ENCODE results near the gene CHD3.
"Not testable (repeated sequence)": the region's sequence is repeated elsewhere in the genome, so short reads cannot be mapped to it uniquely, and the experiment has no call there.

CHD3 gene

GRCh38 chr17:7947651-7948050 is 59.1 kb downstream of the CHD3 start:
- TF ChIP-seq EZH2phosphoT487 (IDR thresholded peaks at IDR 0.05; ENCODE audit: borderline replicate concordance), result no peak
- TF ChIP-seq, protein P1, sequence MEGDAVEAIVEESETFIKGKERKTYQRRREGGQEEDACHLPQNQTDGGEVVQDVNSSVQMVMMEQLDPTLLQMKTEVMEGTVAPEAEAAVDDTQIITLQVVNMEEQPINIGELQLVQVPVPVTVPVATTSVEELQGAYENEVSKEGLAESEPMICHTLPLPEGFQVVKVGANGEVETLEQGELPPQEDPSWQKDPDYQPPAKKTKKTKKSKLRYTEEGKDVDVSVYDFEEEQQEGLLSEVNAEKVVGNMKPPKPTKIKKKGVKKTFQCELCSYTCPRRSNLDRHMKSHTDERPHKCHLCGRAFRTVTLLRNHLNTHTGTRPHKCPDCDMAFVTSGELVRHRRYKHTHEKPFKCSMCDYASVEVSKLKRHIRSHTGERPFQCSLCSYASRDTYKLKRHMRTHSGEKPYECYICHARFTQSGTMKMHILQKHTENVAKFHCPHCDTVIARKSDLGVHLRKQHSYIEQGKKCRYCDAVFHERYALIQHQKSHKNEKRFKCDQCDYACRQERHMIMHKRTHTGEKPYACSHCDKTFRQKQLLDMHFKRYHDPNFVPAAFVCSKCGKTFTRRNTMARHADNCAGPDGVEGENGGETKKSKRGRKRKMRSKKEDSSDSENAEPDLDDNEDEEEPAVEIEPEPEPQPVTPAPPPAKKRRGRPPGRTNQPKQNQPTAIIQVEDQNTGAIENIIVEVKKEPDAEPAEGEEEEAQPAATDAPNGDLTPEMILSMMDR (conservative IDR thresholded peaks at IDR 0.05; ENCODE audit: low read length), result no peak
- Histone ChIP-seq H3K27me3 (ENCODE audit: insufficient read depth, low read length, poor library complexity, severe bottlenecking) (no peaks in the 10 kb centered on the region), H3K4me2 (ENCODE audit: low read depth, low read length, poor library complexity, severe bottlenecking) (no peak overlapping the region)

GRCh38 chr17:7950578-7950977 is 62.0 kb downstream of the CHD3 start:
- H4K20me1 ChIP-seq (ENCODE audit: insufficient read depth, low read length, poor library complexity, severe bottlenecking), result no peaks in the 10 kb centered on the region
- no peaks in the 10 kb centered on the region for H3K79me2 ChIP-seq (ENCODE audit: insufficient read depth, low read length)
- no peaks in the 10 kb centered on the region for H3K27me3 ChIP-seq (ENCODE audit: insufficient read depth, low read length, poor library complexity, severe bottlenecking)
- no peaks in the 10 kb centered on the region for H3K9me3 ChIP-seq (ENCODE audit: insufficient read depth, low read depth, low read length)
- H3K9me2 ChIP-seq (replicated peaks; ENCODE audit: low read depth, low read length), result no peaks in the 10 kb centered on the region
- TF ChIP-seq, protein P1 (conservative IDR thresholded peaks at IDR 0.05; ENCODE audit: low read length), result no peak
- TF ChIP-seq EZH2phosphoT487 (IDR thresholded peaks at IDR 0.05; ENCODE audit: borderline replicate concordance), result no peak
- H3K9ac ChIP-seq (ENCODE audit: low read depth, low read length, poor library complexity, severe bottlenecking), result no peak overlapping the region
- no peaks in the 10 kb centered on the region for H3F3A ChIP-seq (ENCODE audit: low read depth)
- no peaks in the 10 kb centered on the region for H3K4me1 ChIP-seq (ENCODE audit: insufficient read depth, low read length, poor library complexity, severe bottlenecking)
- H3K36me3 ChIP-seq (ENCODE audit: insufficient read depth, low read length), result peaks cover 39% of the 10 kb centered on the region; the same call in 1 of the 2 replicates
- no peak overlapping the region for H3K4me2 ChIP-seq (ENCODE audit: low read depth, low read length, poor library complexity, severe bottlenecking)
- H3K4me3 ChIP-seq (ENCODE audit: low read length, poor library complexity, severe bottlenecking), result no peak overlapping the region
- no peak overlapping the region for H2AFZ ChIP-seq (ENCODE audit: low read length)

More at GRCh38 chr17:7947651-7948050, 59.1 kb downstream of the CHD3 start:
- Histone ChIP-seq H3K36me3 (ENCODE audit: insufficient read depth, low read length) (peaks cover 64% of the 10 kb centered on the region; the same call in 1 of the 2 replicates), H3K9ac (ENCODE audit: low read depth, low read length, poor library complexity, severe bottlenecking) (no peak overlapping the region), H3K79me2 (ENCODE audit: insufficient read depth, low read length) (no peaks in the 10 kb centered on the region), H3K4me1 (ENCODE audit: insufficient read depth, low read length, poor library complexity, severe bottlenecking) (no peaks in the 10 kb centered on the region), H3F3A (ENCODE audit: low read depth) (no peaks in the 10 kb centered on the region), H4K20me1 (ENCODE audit: insufficient read depth, low read length, poor library complexity, severe bottlenecking) (no peaks in the 10 kb centered on the region), H3K9me3 (ENCODE audit: insufficient read depth, low read depth, low read length) (no peaks in the 10 kb centered on the region), H3K4me3 (ENCODE audit: low read length, poor library complexity, severe bottlenecking) (no peak overlapping the region), H2AFZ (ENCODE audit: low read length) (no peak overlapping the region), H3K9me2 (replicated peaks; ENCODE audit: low read depth, low read length) (no peaks in the 10 kb centered on the region)

DNA sequence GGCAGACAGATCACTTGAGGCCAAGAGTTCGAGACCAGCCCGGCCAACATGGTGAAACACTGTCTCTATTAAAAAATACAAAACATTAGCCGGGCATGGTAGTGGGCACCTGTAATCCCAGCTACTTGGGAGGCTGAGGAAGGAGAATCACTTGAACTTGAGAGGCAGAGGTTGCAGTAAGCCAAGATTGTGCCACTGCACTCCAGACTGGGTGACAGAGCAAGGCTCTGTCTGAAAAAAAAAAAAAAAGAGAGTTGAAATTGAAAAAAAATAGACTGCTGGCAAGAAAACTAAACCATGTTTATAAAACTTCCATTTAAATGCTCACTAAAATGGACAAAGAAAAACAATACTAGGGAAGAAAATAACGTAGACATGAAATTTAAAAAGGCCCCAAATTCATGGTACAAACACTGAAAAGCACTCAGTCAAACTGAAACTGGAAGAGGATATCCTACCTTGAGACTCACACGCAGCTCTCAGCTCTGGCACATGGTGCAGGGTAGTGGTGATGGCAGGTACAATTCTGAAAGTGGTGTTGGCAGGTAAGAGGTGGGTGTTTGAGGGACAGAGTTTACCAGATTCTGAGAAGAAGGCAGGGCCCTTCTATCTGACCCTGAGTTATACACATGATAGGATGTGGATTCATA is 62.7 kb downstream of the CHD3 start:
- Histone ChIP-seq H3K9ac (ENCODE audit: low read depth, low read length, poor library complexity, severe bottlenecking) (no peak overlapping the region), H3K4me1 (ENCODE audit: insufficient read depth, low read length, poor library complexity, severe bottlenecking) (no peaks in the 10 kb centered on the region), H4K20me1 (ENCODE audit: insufficient read depth, low read length, poor library complexity, severe bottlenecking) (no peaks in the 10 kb centered on the region), H2AFZ (ENCODE audit: low read length) (no peak overlapping the region), H3F3A (ENCODE audit: low read depth) (no peaks in the 10 kb centered on the region), H3K27me3 (ENCODE audit: insufficient read depth, low read length, poor library complexity, severe bottlenecking) (no peaks in the 10 kb centered on the region), H3K36me3 (ENCODE audit: insufficient read depth, low read length) (peaks cover 32% of the 10 kb centered on the region; the same call in 1 of the 2 replicates), H3K4me2 (ENCODE audit: low read depth, low read length, poor library complexity, severe bottlenecking) (no peak overlapping the region), H3K9me3 (ENCODE audit: insufficient read depth, low read depth, low read length) (no peaks in the 10 kb centered on the region), H3K9me2 (replicated peaks; ENCODE audit: low read depth, low read length) (no peaks in the 10 kb centered on the region), H3K4me3 (ENCODE audit: low read length, poor library complexity, severe bottlenecking) (no peak overlapping the region), H3K79me2 (ENCODE audit: insufficient read depth, low read length) (no peaks in the 10 kb centered on the region)
- TF ChIP-seq, protein P1 (conservative IDR thresholded peaks at IDR 0.05; ENCODE audit: low read length), result no peak
- TF ChIP-seq EZH2phosphoT487 (IDR thresholded peaks at IDR 0.05; ENCODE audit: borderline replicate concordance), result no peak

DNA sequence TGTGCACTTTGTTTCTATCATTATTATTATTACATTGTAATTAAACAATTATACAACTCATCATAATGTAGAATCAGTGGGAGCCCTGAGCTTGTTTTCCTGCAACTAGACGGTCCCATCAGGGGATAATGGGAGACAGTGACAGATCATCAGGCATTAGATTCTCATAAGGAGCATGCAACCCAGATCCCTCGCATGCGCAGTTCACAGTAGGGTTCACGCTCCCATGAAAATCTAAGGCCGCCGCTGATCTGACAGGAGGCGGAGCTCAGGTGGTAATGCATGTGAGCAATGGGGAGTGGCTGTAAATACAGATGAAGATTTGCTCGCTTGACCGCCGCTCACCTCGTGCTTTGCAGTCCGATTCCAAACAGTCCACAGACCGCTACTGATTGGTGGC is 64.7 kb downstream of the CHD3 start:
- not testable (repeated sequence) for H3K27me3 ChIP-seq (ENCODE audit: insufficient read depth, low read length, poor library complexity, severe bottlenecking); H3K9ac ChIP-seq (ENCODE audit: low read depth, low read length, poor library complexity, severe bottlenecking); H2AFZ ChIP-seq (ENCODE audit: low read length); H3K9me3 ChIP-seq (ENCODE audit: insufficient read depth, low read depth, low read length); H3K79me2 ChIP-seq (ENCODE audit: insufficient read depth, low read length); H3F3A ChIP-seq (ENCODE audit: low read depth); H3K4me3 ChIP-seq (ENCODE audit: low read length, poor library complexity, severe bottlenecking); H3K4me2 ChIP-seq (ENCODE audit: low read depth, low read length, poor library complexity, severe bottlenecking); H3K4me1 ChIP-seq (ENCODE audit: insufficient read depth, low read length, poor library complexity, severe bottlenecking); H3K9me2 ChIP-seq (replicated peaks; ENCODE audit: low read depth, low read length); H4K20me1 ChIP-seq (ENCODE audit: insufficient read depth, low read length, poor library complexity, severe bottlenecking)
- H3K36me3 ChIP-seq (ENCODE audit: insufficient read depth, low read length), result peaks cover 16% of the 10 kb centered on the region; the same call in 1 of the 2 replicates

Measured in Loucy (cell line).